HG02642 (cell line): ENCODE measurements around the gene FAM171A1.
"Not testable (repeated sequence)": the region's sequence is repeated elsewhere in the genome, so short reads cannot be mapped to it uniquely, and the experiment has no call there.

Experiments
- ATAC-seq: cut with Tn5 transposase; IDR thresholded peaks from one replicate; pipeline ENCODE4 v1.9.1; 2021; ENCODE audit warnings: mild to moderate bottlenecking; ENCODE audit not compliant: unreplicated experiment, poor library complexity

The FAM171A1 gene

DNA sequence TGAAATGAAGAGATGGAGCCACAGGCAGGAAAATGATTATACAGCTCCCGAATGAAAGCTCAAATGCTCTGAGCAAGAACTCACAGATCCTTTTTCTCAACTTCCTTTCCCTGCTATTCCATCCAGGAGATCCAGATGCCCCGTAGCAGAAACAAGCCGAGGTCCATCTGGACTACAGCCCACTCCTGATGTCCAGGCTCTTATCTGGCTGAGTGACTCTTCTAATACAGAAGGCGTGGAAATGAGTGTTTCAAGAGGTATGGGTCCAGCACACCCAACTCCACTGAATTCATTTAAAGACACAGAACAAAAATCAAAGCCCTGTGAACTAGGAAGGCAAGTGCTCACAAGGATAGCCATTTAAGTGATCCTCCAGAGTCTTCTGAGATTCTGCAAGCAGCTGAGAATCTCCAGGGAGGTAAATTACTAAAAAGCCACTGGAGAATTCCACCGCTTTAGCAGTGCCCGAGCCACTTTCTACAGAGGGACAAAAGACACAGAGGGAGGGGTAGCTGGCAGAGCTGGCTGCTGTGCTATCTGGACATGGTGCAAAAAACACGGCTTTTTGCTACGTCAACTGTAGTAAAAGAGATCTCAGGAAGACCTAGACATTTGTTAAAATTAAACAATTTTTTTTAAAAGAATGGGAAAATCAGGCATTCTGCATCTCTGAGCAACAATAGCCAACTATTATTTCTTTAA, 24.5 kb downstream of the FAM171A1 start:
- ATAC-seq = no peak

DNA sequence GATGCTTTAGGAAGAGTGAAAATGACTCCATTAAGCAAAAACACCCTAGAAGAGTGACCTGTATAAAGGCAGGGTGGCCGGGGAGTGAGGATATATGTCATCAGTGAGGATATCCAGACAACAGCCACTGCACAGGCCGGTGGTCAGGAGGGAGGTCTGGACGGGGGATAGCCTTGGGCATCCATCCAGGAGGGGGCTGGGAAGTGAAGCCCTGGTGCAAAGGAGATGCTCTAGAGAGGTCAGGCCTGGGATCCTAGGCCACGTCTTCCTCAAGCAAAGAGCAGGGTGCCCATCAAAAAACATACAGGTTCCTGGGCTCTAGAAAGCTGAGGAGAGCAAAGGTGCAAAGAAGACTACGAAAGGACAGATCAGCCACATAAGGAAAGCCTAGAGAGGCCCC, 25.6 kb downstream of the FAM171A1 start:
- no peak for ATAC-seq

DNA sequence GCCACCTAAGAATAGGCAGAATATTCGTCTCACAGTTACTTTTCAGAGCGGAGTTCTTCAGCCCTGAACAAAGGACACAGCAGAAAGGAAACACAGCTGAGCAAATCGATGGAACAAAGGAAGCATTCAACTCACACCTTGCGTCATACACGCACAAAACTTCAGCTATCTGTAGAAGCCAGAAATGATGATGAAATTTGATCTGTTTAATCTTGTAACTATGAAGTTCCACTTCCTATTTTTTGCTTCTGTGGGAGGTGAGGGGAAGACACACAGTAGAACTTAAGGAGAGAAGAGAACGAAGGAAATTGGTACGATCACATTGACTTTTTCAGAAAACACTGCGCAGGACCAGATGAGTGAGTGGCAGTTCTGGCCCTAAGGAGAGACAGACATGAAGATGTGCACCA, 26.2 kb downstream of the FAM171A1 start:
- no peak for ATAC-seq

DNA sequence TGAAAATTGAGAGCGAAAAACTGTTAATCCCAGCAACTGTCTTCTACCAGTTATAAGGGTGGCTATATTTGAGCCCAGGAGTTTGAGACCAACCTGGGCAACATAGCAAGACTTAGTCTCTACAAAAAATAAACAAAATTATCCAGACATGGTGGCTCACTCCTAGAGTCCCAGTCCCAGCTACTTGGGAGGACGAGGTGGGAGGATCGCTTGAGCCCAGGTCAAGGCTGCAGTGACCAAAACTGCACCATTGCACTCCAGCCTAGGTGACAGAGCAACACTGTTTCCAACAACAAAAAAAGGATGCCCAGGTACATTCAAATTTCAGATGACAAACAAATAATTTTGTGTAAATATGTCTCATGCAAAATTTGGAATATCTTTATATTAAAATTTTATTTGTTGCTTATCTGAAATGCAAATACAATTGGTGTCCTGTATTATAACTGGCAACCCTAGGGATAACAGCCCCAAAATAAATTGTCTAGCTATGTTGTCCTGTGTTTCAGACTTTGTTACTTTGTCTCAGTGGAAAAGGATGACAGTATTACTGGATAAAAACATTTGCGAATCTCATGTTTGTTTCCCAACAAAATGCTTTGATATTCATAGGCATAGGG, 26.7 kb downstream of the FAM171A1 start:
- no peak for ATAC-seq

DNA sequence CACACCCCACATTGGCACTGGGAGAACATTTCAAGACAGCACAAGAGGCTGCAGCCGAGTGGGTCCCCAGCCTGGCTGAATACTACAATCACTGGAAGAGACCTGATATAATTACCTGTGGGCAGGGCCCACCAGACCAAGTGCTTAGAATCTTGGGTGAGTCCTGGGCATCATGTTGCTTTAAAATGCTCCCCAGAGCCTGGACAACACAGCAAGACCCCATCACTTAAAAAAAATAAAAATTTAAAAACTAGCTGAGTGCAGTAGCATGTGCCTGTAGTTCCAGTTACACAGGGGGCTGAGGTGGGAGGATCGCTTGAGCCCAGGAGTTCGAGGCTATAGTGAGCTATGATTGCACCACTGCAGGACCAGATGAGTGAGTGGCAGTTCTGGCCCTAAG, 28.1 kb downstream of the FAM171A1 start:
- no peak for ATAC-seq

DNA sequence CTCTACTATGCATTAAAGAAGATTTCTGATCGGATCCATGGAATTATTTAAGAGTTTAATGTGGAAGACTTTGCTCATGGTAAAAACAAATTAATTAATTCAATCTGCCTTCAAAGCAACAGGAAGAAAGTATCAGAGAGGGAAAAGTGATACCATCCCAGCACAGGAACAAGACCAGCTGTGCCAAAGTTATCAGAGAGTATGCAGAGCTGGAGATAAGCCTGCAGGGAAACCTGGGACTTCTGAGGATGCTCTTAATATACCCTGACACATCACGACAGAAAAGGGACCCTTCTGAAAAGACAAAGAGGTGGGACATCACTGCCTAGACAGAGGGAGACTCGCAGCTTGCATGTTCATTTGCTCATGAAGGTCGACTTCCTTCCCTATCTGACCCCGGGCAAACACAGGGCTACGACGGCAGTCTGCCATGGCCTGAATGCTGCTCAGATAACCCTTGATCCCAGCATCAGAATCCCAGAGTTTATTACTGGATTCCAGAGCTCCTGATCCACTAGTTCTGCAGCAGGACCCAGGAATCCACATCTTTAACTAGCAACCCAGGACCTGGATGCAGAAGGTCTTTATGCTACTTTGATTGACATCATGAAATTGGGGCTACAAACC, 29.5 kb downstream of the FAM171A1 start:
- no peak for ATAC-seq

DNA sequence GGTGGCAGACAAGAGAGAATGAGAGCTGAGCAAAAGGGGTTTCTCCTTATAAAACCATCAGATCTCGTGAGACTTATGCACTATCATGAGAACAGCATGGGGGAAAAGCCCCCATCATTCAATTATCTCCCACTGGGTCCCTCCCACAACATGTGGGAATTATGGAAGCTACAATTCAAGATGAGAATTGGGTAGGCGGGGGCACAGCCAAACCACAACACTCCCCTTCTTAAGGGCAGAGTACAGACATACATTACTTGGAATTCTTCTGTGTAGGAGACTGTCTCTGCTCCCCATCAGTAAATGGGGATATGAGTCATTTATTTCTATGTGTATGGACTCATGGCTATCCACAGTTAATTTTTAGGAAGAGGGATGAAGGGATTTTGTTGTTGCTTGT, 31.2 kb downstream of the FAM171A1 start:
- no peak for ATAC-seq

DNA sequence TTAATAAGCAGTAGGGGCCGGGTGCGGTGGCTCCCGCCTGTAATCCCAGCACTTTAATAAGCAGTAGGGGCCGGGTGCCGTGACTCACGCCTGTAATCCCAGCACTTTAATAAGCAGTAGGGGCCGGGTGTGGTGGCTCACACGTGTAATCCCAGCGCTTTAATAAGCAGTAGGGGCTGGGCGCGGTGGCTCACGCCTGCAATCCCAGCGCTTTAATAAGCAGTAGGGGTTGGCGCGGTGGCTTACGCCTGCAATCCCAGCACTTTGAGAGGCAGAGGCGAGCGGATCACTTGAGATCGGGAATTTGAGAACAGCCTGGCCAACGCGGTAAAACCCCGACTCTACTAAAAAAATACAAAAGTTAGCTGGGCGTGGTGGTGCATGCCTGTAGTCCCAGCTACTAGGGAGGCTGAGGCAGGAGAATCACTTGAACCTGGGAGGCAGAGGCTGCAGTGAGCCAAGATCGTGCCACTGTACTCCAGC, 33.6 kb downstream of the FAM171A1 start:
- ATAC-seq = not testable (repeated sequence)

DNA sequence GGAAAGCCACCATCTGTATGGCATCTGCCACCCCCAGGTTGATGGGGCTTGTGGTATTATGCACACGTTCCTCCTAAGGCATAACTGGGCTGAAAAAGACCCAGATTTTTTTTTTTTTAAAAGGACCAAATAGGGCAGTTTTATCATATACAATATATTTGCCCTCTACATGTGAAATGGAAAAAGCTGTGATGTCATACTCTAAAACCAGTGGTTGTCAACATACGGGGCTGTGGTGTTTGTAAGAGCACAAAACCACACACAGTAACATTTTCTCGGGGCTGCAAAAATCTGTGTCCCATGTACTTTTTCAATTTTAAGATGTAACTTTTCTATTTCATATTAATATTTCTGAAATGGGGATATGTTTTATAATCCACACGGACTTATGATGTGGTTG, 34.9 kb downstream of the FAM171A1 start:
- ATAC-seq = no peak

DNA sequence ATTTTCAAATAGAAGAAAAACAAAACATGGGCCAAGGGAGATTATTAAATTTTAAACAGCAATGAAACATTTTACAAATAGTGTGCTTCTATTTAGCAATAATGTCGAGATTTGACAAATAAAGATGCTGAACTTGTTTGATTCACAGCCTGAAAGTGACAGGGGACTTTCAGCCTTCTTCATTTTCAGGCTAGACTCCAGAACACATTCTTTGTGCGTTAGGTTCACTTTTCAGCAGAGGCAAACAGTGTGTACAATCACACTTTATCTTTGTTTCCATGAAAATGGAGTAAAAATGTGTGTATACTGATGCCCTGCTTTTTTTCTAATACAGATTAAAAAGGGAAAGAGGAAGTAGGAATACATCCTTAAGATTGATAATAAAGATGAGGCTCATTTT, 35.6 kb downstream of the FAM171A1 start:
- ATAC-seq = no peak

DNA sequence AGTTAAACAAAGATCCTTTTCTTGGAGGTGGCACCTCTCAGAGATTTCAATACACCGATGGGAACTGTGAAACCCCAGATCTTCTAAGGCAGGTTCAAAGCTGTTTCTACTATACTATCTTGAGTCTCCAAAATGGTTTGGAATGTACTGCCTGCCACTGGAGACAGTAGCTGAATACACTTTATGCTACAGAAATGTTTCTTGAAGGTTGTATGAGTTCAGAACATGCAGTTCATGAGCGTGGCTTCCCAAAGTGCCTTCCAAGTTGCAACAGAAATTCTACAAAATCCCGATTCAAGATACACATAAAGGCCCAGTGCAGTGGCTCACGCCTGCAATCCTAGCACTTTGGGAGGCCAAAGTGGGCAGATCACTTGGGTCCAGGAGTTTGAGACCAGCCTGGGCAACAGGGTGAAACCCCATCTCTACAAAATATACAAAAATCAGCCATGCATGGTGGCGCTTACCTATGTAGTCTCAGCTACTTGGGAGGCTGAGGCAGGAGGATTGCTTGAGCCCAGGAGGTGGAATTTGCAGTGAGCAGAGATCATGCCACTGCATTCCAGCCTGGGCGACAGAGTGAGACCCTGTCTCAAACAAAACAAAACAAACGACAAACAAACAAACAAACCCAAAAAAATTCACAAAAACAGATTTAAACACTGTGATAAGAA, 36.3 kb downstream of the FAM171A1 start:
- no peak for ATAC-seq

DNA sequence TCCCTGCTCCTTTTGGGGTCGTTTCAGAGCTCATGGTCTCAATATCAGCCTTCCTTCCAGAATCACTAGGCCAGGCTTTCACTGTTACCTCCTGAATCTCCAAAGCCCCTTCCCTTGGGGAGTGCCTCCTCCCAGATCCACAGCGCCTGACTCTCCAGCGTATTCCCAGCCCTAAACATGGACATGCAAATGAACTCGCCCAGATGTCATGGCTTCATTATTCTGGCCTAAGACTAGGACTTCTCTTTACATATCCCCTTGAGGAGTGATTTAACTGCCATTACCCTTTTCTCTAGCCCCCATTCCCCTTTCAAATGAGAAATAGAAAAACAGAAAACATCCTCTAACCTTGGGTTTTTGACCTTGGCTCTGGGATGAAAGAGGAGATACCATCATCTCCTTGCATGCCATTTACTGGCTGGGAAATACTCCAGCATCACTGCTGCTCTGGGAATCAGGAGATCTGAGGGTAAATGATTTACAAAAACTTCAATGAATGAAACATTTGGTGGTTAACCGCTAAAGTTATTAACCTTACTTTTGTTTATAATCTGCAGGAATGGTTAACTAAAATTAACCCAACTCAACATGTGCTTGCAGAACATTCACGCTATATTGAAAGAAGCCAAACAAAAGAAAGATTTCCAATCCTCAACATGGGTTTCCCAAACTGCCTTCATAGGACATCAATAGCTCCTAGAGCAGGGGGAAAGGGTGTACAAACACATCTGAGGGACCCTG, 37.0 kb downstream of the FAM171A1 start:
- no peak for ATAC-seq

DNA sequence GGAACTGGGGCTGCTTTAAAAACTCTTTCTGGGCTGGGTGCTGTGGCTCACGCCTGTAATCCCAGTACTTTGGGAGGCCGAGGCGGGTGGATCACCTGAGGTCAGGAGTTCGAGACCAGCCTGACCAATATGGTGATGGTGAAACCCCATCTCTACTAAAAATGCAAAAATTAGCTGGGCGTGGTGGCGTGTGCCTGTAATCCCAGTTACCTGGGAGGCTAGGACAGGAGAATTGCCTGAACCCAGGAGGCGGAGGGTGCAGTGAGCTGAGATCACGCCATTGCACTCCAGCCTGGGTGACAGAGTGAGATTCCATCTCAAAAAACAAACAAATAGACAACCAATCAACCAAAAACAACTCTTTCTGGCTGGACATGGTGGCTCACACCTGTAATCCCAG, 37.9 kb downstream of the FAM171A1 start:
- not testable (repeated sequence) for ATAC-seq

DNA sequence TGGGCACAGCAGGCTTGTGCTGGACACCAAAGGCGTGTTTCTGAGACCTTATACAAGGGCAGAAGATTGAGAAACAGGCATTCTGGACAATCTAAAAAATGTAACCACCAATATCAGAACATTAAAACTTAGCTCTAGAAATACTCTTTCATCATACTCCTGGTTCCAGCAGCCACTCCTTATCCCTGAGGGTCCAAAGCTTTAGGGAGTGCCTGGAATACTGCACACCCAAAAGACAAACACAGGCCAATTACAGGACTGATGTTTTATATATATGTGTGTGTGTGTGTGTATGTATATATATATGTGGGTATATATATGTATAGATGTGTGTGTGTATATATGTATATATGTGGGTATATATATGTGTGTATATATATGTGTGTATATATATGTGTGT, 39.6 kb downstream of the FAM171A1 start:
- ATAC-seq = no peak

DNA sequence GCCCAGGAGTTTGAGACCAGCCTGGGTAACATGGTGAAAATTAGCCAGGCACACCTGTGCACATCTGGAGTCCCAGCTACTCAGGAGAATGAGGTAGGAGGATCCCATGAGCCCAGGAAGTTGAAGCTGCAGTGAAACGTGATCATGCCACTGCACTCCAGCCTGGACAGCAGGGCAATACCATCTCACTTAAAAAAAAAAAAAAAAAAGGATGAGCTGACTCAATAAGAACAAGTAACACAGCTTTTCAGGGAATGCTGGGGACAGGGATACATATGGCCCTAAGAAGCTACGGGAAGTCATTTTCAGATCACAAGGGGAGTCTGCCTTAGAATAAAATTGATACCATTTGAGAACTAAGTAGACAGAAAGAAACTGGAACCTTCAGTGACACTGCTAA, 41.7 kb downstream of the FAM171A1 start:
- no peak for ATAC-seq

DNA sequence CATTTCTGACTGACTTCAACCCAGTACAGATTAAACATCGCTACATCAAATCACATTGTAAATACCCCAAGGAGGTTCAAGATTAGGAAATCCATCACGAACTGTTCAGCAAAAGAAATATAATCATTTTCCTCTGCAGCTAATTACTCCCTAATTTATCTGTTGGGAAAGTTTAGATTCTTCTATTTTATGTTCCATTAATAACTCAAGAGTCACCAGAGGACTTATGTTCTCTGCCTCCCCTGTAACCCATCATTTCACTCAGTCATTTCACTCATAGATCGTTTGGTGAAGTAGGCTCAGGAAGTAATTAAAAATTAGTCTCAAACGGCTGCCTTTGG, 45.2 kb downstream of the FAM171A1 start:
- ATAC-seq = no peak

DNA sequence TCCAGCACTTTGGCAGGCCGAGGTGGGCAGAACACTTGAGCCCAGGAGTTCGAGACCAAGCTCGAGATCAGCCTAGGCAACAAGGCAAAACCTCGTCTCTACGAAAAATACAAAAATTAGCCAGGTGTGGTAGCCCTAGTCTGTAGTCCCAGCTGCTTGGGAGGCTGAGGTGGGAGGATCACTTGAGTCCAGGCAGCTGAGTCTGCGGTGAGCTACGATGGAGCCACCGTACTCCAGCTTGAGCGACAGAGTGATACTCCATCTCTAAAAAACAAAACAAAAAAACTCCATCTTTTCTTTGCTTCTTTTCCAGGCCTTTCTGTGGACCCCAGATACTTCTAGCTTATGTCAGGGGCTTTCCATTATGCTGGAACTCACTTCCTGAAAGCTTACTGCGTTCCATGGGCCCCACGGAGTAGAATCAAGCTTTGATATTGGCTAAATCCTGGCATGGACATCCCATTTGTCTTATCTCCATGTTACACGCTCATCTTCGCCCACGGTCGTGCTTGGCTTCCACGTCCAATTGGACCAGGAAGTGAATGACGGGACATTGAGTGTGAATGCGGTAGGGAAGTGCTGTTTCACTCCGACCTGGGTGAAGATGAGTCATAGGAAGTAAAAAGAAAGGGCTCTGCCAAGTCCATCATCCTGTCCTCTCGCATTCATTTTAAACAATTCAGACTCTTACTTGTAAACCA, 45.7 kb downstream of the FAM171A1 start:
- ATAC-seq = no peak

DNA sequence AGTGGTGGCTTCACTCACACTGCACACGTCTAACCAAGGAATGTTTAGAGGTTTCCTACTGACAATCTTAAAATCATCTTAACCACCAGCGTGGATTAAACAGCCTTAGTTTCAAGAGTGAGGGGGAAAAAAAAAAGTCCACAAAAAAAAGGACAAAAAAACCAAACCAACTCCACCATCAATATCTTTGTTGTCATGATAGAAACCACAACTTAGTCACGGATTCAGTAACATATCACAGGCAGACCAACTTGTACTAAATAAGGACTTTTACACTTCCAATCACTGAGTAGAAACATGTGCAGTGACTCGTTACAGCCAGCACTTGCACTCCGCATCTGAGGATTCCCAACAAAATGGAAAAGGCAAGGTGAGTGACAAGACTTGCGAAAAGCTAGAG, 46.5 kb downstream of the FAM171A1 start:
- ATAC-seq = no peak

DNA sequence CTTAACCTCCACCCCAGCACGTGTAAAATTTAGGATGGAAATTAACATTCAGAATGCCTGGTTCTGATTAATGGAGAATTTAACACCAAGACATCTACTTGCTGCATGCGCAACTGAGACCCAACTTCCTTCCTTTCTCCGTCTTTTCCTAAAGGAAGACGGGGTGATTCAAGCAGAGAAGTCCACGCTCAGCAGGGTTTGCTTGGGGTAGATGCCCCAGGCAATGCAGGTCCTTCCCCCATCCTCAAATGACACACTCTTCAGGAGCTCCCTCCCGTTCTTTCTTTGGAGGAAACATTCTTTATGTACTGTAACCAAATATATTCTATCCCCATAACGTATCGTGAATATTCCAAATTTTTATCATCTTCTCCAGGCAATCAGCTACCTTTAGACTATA, 47.0 kb downstream of the FAM171A1 start:
- no peak for ATAC-seq

DNA sequence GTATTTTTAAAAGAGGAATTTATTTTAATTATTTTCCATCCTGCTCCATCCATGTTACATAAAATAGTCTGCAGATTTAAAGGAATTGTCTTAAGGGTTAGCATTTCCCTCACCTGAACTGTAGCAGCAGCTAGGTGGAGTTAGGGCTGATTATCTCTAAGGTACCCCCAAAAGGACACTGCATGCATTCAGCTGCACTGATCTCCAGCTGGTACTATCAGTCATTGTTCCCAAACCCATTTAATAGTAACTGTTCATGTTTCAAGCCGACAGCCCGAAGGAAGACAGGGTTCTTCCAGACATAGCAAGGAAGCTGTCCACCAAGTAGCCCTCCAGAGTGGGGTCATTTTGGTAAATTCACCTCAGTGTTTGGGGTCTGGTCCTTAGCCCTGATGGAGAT, 48.7 kb downstream of the FAM171A1 start:
- no peak for ATAC-seq
